RWPE1 (cell line): ENCODE data around the gene GAB2.
"Not testable (repeated sequence)": the region's sequence is repeated elsewhere in the genome, so short reads cannot be mapped to it uniquely, and the experiment has no call there.

Source experiments
- CTCF ChIA-PET: fragments of 350-600 bp; sonication (Branson Sonifier 250); formaldehyde crosslinking; extraction: SDS; loops from one replicate; lab custom pipeline; 2021; lab: Yijun Ruan, JAX
- POLR2A ChIA-PET: fragments of 400-600 bp; formaldehyde crosslinking; extraction: SDS; loops from one replicate; lab custom pipeline; 2020; ENCODE audit warnings: antibody characterized with exemption; ENCODE audit not compliant: low non-redundant PET; lab: Yijun Ruan, JAX
- DNase-seq: peaks from one replicate; pipeline ENCODE4 v3.0.0; 2012; ENCODE audit warnings: low spot score
- H3K27ac ChIP-seq: fragments of 450-650 bp; 2 replicates; pipeline ENCODE4 v1.5.1; 2017
- TF ChIP-seq, protein P1 (sequence below): fragments of 450-650 bp; conservative IDR thresholded peaks from 2 replicates; pipeline ENCODE4 v1.5.1; 2017; ENCODE audit warnings: low read depth, mild to moderate bottlenecking

GAB2 gene

DNA sequence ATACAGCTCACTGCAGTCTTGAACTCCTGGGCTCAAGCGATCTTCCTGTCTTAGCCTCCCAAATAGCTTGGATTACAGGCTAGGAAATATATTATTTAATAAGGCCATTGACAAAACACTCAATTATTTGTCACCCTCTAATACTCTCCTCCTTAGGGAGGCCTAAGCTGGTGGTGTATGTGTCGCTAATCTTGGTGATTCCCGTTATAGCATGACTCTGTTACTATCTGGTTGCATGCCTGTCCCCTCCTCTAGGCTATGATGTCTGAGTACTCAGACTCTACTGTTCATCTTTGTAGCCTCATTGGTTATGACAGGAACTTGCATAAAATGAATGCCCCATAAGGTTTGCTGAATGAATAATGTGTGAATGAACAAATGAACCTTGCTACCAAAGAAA lies 141.3 kb downstream of the GAB2 start:
- no peak overlapping the region for H3K27ac ChIP-seq
- TF ChIP-seq, protein P1, sequence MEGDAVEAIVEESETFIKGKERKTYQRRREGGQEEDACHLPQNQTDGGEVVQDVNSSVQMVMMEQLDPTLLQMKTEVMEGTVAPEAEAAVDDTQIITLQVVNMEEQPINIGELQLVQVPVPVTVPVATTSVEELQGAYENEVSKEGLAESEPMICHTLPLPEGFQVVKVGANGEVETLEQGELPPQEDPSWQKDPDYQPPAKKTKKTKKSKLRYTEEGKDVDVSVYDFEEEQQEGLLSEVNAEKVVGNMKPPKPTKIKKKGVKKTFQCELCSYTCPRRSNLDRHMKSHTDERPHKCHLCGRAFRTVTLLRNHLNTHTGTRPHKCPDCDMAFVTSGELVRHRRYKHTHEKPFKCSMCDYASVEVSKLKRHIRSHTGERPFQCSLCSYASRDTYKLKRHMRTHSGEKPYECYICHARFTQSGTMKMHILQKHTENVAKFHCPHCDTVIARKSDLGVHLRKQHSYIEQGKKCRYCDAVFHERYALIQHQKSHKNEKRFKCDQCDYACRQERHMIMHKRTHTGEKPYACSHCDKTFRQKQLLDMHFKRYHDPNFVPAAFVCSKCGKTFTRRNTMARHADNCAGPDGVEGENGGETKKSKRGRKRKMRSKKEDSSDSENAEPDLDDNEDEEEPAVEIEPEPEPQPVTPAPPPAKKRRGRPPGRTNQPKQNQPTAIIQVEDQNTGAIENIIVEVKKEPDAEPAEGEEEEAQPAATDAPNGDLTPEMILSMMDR: no peak
- CTCF ChIA-PET: interaction anchor here (0.7 kb wide), 1 partner anchor 32 kb away, joined by 4 read pairs; no protein-coding TSS in a partner anchor
- DNase-seq: no peak
- POLR2A ChIA-PET: no interaction called here

DNA sequence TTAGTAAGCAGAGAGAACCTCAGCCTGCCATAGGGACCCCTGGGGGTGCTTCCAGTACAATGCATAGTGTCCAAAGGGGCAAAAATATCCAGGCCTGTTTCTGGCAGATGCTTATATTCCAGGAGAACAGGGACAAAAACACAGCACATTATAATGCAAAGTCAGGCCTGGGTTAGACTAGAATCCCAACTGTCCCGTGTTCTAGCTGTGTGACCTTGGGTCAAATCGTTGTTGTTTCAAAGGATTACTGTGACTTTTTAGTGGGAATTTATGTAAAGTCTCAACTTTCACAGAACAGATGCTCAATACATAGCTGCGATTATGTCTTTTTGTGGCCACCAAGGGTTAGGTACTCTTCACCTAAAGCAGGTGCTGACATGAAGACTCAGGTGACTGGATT lies 142.9 kb downstream of the GAB2 start:
- CTCF ChIA-PET: no interaction called here
- POLR2A ChIA-PET: no interaction called here
- H3K27ac ChIP-seq: no peak overlapping the region
- TF ChIP-seq, protein P1: no peak
- DNase-seq: no peak

DNA sequence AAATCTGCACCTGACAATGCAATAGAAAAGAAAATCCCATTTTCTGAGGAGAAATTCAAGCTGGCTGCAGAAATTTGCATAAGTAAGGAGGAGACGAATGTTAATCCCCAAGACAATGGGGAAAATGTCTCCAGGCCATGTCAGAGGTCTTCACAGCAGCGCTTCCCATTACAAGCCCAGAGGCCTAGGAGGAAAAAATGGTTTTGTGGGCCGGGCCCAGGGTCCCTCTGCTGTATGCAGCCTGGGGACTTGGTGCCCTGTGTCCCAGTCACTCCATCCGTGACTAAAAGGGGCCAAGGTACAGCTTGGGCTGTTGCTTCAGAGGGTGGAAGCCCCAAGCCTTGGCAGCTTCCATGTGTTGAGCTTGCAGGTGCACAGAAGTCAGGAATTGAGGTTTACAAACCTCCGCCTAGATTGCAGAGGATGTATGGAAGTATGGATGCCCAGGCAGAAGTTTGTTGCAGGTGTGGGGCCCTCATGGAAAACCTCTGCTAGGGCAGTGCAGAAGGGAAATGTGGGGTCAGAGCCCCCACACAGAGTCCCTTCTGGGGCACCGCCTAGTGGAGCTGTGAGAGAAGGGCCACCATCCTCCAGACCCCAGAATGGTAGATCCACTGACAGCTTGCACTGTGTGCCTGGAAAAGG lies 144.9 kb downstream of the GAB2 start:
- POLR2A ChIA-PET, H3K27ac ChIP-seq, CTCF ChIA-PET, DNase-seq: not testable (repeated sequence)

DNA sequence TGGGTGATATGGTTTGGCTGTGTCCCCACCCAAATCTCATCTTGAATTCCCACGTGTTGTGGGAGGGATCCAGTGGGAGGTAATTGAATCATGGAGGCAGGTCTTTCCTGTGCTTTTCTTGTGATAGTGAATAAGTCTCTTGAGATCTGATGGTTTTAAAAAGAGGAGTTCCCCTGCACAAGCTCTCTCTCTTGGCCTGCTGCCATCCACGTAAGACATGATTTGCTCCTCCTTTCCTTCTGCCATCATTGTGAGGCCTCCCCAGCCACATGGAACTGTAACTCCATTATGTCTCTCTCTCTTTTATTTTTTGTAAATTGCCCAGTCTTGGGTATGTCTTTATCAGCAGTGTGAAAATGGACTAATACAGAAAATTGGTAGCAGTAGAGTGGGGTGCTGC lies 145.8 kb downstream of the GAB2 start:
- DNase-seq, POLR2A ChIA-PET, H3K27ac ChIP-seq: not testable (repeated sequence)
- CTCF ChIA-PET: interaction anchor here (0.6 kb wide), 1 partner anchor 293 kb away, joined by 3 read pairs; no protein-coding TSS in a partner anchor

DNA sequence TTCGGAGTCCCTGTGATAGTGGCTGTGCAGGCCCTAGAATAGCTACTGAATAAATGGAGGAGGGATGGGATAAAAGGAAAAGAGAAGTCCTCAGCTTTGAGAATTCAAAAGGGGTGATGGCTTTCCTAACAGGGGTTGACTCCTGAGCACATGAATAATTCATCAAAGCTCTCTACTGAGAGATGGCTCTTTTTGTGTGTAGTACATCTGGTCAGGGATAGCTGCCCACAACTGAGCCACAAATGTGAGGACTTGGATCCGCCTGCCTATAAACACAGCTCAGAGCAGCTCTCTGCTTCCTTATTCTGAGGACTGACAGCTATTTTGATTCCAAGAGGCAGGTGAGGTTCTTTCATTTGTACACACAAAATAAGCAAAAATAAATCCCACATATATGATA lies 146.6 kb downstream of the GAB2 start:
- no peak overlapping the region for H3K27ac ChIP-seq
- TF ChIP-seq, protein P1: no peak
- DNase-seq: no peak
- CTCF ChIA-PET: no interaction called here
- POLR2A ChIA-PET: no interaction called here

DNA sequence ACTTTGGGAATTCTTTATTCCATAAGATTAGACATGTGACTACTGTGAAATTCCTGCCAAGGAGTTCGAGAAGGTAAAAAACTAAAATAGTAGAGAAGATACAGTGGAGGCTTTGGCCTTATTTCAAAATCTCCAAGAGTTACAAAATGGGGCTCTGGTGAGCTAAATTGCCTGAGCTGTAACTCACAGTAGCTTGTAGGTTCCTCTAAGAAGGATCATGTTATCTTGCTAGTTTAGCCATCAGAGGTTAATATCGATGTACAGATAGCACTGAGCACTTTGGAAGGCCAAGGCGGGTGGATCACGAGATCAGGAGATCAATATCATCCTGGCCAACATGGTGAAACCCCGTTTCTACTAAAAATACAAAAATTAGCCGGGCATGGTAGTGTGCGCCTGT lies 147.8 kb downstream of the GAB2 start:
- DNase-seq: no peak
- TF ChIP-seq, protein P1: no peak
- ChIA-PET POLR2A (no interaction called here), CTCF (no interaction called here)
- no peak overlapping the region for H3K27ac ChIP-seq

DNA sequence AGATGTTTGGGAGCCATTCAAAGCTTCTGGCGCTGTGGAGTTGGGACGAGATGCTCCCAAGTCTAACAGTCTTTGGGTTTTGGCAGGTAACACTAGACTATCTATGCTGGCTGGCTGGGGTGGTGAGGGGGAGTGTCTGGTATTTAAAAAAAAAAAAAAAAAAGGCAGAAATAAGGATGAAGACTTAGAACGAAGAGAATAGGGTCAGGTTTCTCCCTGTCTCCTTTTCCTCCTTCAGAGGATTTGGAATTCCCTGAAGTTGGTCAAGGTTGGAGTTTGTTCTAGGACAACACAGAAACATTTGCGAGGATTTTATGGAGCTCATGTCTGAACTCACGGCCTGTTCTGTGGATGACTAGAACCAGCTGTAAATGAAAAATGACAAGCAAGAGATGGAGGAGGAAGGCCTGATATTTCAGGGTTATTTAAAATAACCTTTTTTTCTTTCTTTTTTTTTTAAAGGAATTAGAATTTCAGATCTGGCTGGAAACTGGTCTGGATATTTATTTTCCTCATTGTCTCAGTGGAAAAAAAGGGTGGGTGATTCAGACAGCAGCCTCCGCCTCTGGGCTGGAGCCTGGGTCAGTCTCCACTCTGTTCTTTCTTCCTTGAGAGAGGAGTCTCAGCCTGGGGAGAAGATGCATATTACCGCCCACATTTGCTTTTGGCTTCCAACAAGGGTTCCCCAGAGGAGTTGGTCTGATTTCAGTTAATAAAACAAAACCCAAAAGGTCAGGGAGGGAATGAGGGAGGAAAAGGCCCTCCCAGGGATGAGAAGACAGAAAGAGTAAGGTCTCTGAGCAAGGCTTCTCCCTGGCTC lies 148.8 kb downstream of the GAB2 start:
- H3K27ac ChIP-seq: no peak overlapping the region
- TF ChIP-seq, protein P1: no peak
- no peak for DNase-seq
- ChIA-PET CTCF (interaction anchor here (0.6 kb wide), 2 partner anchors 10 to 901 kb away, joined by 6 read pairs; no protein-coding TSS in a partner anchor), POLR2A (no interaction called here)
